ENCODE data around the gene TM9SF3. TPM values are rescaled to one million over a fixed set of nuclear protein-coding genes. Genes with fewer than 3 reads are reported as not detected.

The TM9SF3 gene
- total RNA-seq, 1 experiment from 2014 or later, result 125 TPM

DNA sequence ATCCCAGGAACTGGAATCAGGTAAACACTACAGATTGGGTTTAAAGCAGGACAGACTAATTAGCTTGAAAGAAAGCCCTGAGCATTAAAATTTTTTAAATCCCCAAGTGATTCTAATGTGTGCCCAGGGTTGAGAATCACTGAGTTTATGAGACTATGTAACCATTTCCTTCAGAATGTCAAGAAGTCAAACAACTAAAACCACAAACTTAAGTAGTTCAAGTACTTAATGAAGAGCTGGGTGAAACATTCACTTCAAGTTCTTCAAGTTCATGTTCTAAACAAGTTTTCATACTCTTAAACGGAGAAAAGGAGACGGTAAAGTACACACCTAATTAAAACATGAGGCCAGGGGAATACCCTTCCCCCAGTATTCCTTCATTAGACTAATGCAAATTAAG, 44.9 kb downstream of the TM9SF3 start:
- ChIA-PET CTCF (no interaction called here), POLR2A (ENCODE audit: low non-redundant PET) (no interaction called here)
- intact Hi-C loops (cut with micrococcal nuclease; ENCODE audit: unreplicated experiment), result no loop called here
- TF ChIP-seq, protein P1, sequence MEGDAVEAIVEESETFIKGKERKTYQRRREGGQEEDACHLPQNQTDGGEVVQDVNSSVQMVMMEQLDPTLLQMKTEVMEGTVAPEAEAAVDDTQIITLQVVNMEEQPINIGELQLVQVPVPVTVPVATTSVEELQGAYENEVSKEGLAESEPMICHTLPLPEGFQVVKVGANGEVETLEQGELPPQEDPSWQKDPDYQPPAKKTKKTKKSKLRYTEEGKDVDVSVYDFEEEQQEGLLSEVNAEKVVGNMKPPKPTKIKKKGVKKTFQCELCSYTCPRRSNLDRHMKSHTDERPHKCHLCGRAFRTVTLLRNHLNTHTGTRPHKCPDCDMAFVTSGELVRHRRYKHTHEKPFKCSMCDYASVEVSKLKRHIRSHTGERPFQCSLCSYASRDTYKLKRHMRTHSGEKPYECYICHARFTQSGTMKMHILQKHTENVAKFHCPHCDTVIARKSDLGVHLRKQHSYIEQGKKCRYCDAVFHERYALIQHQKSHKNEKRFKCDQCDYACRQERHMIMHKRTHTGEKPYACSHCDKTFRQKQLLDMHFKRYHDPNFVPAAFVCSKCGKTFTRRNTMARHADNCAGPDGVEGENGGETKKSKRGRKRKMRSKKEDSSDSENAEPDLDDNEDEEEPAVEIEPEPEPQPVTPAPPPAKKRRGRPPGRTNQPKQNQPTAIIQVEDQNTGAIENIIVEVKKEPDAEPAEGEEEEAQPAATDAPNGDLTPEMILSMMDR (conservative IDR thresholded peaks at IDR 0.05; ENCODE audit: low read depth, low read length), result no peak
- no peak for TF ChIP-seq EZH2 (IDR thresholded peaks at IDR 0.05; ENCODE audit: borderline replicate concordance, low read depth, low read length, poor library complexity, severe bottlenecking)
- H3K4me1 ChIP-seq (ENCODE audit: insufficient read depth, low read length, poor library complexity, severe bottlenecking), result no peaks in the 10 kb centered on the region
- no peak for DNase-seq (ENCODE audit: low spot score)
- peaks cover 5% of the 10 kb centered on the region for H3K9me3 ChIP-seq (ENCODE audit: low read depth, low read length, poor library complexity, severe bottlenecking)
- no peaks in the 10 kb centered on the region for H3K27me3 ChIP-seq (replicated peaks; ENCODE audit: insufficient read depth, low read depth, low read length, poor library complexity)
- H3K4me3 ChIP-seq (ENCODE audit: low read depth, low read length, poor library complexity, severe bottlenecking), result no peak overlapping the region
- peaks cover 31% of the 10 kb centered on the region for H3K36me3 ChIP-seq (ENCODE audit: insufficient read depth, low read length, poor library complexity, severe bottlenecking)
- no peak overlapping the region for H3K27ac ChIP-seq (ENCODE audit: low read depth, low read length, poor library complexity, severe bottlenecking)
- no TSS peak for BruUV-seq (replicated peaks)

DNA sequence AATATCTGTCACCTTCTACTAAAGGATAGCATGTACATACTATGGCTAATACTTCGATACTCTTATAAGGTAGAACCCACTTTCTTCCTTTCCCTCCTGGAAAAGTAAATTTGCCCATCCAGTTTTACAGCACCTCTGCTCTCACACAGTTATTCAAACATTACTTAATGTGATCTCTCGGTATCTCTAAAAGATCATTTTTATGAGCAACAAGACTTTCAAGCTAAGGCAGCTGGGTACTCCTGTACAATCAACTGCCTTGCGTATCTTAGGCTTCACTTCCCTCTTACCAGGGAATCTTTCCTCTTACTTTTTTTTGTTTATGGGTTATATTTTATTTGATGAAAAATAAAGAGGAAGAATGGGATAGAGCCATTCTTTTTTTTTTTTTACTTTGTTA, 46.6 kb downstream of the TM9SF3 start:
- Histone ChIP-seq H3K27me3 (replicated peaks; ENCODE audit: insufficient read depth, low read depth, low read length, poor library complexity) (no peaks in the 10 kb centered on the region), H3K27ac (ENCODE audit: low read depth, low read length, poor library complexity, severe bottlenecking) (no peak overlapping the region), H3K36me3 (ENCODE audit: insufficient read depth, low read length, poor library complexity, severe bottlenecking) (peaks cover 25% of the 10 kb centered on the region), H3K4me1 (ENCODE audit: insufficient read depth, low read length, poor library complexity, severe bottlenecking) (no peaks in the 10 kb centered on the region), H3K9me3 (ENCODE audit: low read depth, low read length, poor library complexity, severe bottlenecking) (peaks cover 5% of the 10 kb centered on the region), H3K4me3 (ENCODE audit: low read depth, low read length, poor library complexity, severe bottlenecking) (no peak overlapping the region)
- no TSS peak for BruUV-seq (replicated peaks)
- TF ChIP-seq, protein P1 (conservative IDR thresholded peaks at IDR 0.05; ENCODE audit: low read depth, low read length), result no peak
- TF ChIP-seq EZH2 (IDR thresholded peaks at IDR 0.05; ENCODE audit: borderline replicate concordance, low read depth, low read length, poor library complexity, severe bottlenecking), result no peak
- intact Hi-C loops (cut with micrococcal nuclease; ENCODE audit: unreplicated experiment), result no loop called here
- POLR2A ChIA-PET (ENCODE audit: low non-redundant PET), result no interaction called here
- no peak for DNase-seq (ENCODE audit: low spot score)
- CTCF ChIA-PET, result no interaction called here

DNA sequence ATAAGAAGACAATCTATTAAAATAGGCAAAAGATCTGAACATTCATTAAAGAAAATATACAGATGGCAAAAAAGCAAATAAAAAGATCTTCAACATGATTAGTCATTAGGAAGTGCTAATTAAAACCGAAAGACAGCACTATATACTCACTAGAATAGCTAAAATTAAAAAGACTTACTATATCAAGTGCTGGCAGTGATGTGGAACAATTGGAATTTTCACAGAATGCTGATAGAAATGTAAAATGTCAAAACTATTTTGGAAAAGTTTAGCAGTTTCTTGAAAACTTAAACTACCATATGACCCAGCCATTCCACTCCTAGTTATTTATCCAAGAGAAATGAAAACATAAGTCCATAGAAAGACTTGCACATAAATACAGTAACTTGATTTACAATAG, 48.1 kb downstream of the TM9SF3 start:
- no peak for DNase-seq (ENCODE audit: low spot score)
- Histone ChIP-seq H3K9me3 (ENCODE audit: low read depth, low read length, poor library complexity, severe bottlenecking) (peaks cover 5% of the 10 kb centered on the region), H3K27me3 (replicated peaks; ENCODE audit: insufficient read depth, low read depth, low read length, poor library complexity) (no peaks in the 10 kb centered on the region), H3K27ac (ENCODE audit: low read depth, low read length, poor library complexity, severe bottlenecking) (no peak overlapping the region), H3K4me3 (ENCODE audit: low read depth, low read length, poor library complexity, severe bottlenecking) (no peak overlapping the region), H3K4me1 (ENCODE audit: insufficient read depth, low read length, poor library complexity, severe bottlenecking) (no peaks in the 10 kb centered on the region), H3K36me3 (ENCODE audit: insufficient read depth, low read length, poor library complexity, severe bottlenecking) (peaks cover 22% of the 10 kb centered on the region)
- no TSS peak for BruUV-seq (replicated peaks)
- intact Hi-C loops (cut with micrococcal nuclease; ENCODE audit: unreplicated experiment), result no loop called here
- TF ChIP-seq, protein P1 (conservative IDR thresholded peaks at IDR 0.05; ENCODE audit: low read depth, low read length), result no peak
- no peak for TF ChIP-seq EZH2 (IDR thresholded peaks at IDR 0.05; ENCODE audit: borderline replicate concordance, low read depth, low read length, poor library complexity, severe bottlenecking)
- ChIA-PET POLR2A (ENCODE audit: low non-redundant PET) (no interaction called here), CTCF (no interaction called here)

Data from A673 (cell line).